ENCODE measurements around the gene TFDP1.

The TFDP1 gene

GRCh38 chr13:113636266-113636963 lies 51.9 kb downstream of the TFDP1 start:
- TF ChIP-seq EGR1 (IDR thresholded peaks at IDR 0.05): no peak
- no peak for TF ChIP-seq MAX (IDR thresholded peaks at IDR 0.05)
- no peak for TF ChIP-seq ZBTB7A (IDR thresholded peaks at IDR 0.05; ENCODE audit: low read depth)
- TF ChIP-seq YY1 (IDR thresholded peaks at IDR 0.05; ENCODE audit: low read depth): no peak
- no peak for TF ChIP-seq EP300 (IDR thresholded peaks at IDR 0.05; ENCODE audit: borderline replicate concordance)
- no peak for TF ChIP-seq RAD21 (IDR thresholded peaks at IDR 0.05; ENCODE audit: low read depth)
- TF ChIP-seq USF1 (IDR thresholded peaks at IDR 0.05): no peak
- TF ChIP-seq CREB1 (IDR thresholded peaks at IDR 0.05; ENCODE audit: low read depth): no peak
- TF ChIP-seq TEAD4 (IDR thresholded peaks at IDR 0.05): no peak

- TF ChIP-seq EP300 (IDR thresholded peaks at IDR 0.05; ENCODE audit: borderline replicate concordance) (no peak), ZBTB7A (IDR thresholded peaks at IDR 0.05; ENCODE audit: low read depth) (no peak), NFIC (IDR thresholded peaks at IDR 0.05) (no peak), CREB1 (IDR thresholded peaks at IDR 0.05; ENCODE audit: low read depth) (no peak), RAD21 (IDR thresholded peaks at IDR 0.05; ENCODE audit: low read depth) (no peak), CEBPB (IDR thresholded peaks at IDR 0.05) (no peak), REST (IDR thresholded peaks at IDR 0.05; ENCODE audit: low read depth) (no peak)
These were observed 53.0 kb downstream of the TFDP1 start for GRCh38 chr13:113637262-113638160.

GRCh38 chr13:113638173-113638746 lies 53.7 kb downstream of the TFDP1 start:
- TF ChIP-seq RAD21 (IDR thresholded peaks at IDR 0.05; ENCODE audit: low read depth) (no peak), FOXM1 (IDR thresholded peaks at IDR 0.05; ENCODE audit: borderline replicate concordance, low read depth) (no peak)

GRCh38 chr13:113638806-113639205 lies 54.3 kb downstream of the TFDP1 start:
- no peak for TF ChIP-seq TEAD4 (IDR thresholded peaks at IDR 0.05)

- TF ChIP-seq NFIC (IDR thresholded peaks at IDR 0.05): no peak
- no peak for TF ChIP-seq TEAD4 (IDR thresholded peaks at IDR 0.05)
- no peak for TF ChIP-seq RAD21 (IDR thresholded peaks at IDR 0.05; ENCODE audit: low read depth)
- no peak for TF ChIP-seq TCF12 (IDR thresholded peaks at IDR 0.05; ENCODE audit: low read depth)
- TF ChIP-seq MAX (IDR thresholded peaks at IDR 0.05): no peak
- TF ChIP-seq EP300 (IDR thresholded peaks at IDR 0.05; ENCODE audit: borderline replicate concordance): no peak
- TF ChIP-seq TAF1 (IDR thresholded peaks at IDR 0.05; ENCODE audit: low read depth): no peak
- no peak for TF ChIP-seq EGR1 (IDR thresholded peaks at IDR 0.05)
- TF ChIP-seq USF1 (IDR thresholded peaks at IDR 0.05): no peak
- TF ChIP-seq ZBTB7A (IDR thresholded peaks at IDR 0.05; ENCODE audit: low read depth): no peak
- TF ChIP-seq FOXM1 (IDR thresholded peaks at IDR 0.05; ENCODE audit: borderline replicate concordance, low read depth): no peak
- TF ChIP-seq YY1 (IDR thresholded peaks at IDR 0.05; ENCODE audit: low read depth): no peak
- no peak for TF ChIP-seq REST (IDR thresholded peaks at IDR 0.05; ENCODE audit: low read depth)
- TF ChIP-seq CREB1 (IDR thresholded peaks at IDR 0.05; ENCODE audit: low read depth): no peak
- TF ChIP-seq CEBPB (IDR thresholded peaks at IDR 0.05): no peak
These were observed 55.2 kb downstream of the TFDP1 start for GRCh38 chr13:113639616-113640262.
